Mucosa of rectum (tissue), 2 donors: Measurements from ENCODE around the gene SHPK.
"Not testable (repeated sequence)": the region's sequence is repeated elsewhere in the genome, so short reads cannot be mapped to it uniquely, and the experiment has no call there.

Experiments used
- H3K27ac ChIP-seq, 2 donors: one replicate each; pipeline ENCODE4 v1.7.0; 2013; ENCODE audit warnings: inconsistent platforms in 2 of 2, low read depth in 2 of 2, low read length in 2 of 2
- H3K27me3 ChIP-seq, 2 donors: one replicate each; pipeline ENCODE4 v1.7.0; 2013; ENCODE audit warnings: low read length in 2 of 2; ENCODE audit not compliant: control insufficient read depth in 2 of 2, insufficient read depth in 2 of 2
- H3K36me3 ChIP-seq, 2 donors: one replicate each; pipeline ENCODE4 v1.7.0; 2013; ENCODE audit warnings: low read length in 2 of 2; ENCODE audit not compliant: control insufficient read depth in 2 of 2, insufficient read depth in 2 of 2
- H3K4me1 ChIP-seq, 2 donors: one replicate each; pipeline ENCODE4 v1.7.0; 2013; ENCODE audit warnings: low read length in 2 of 2, mild to moderate bottlenecking in 1 of 2; ENCODE audit not compliant: control insufficient read depth in 2 of 2, insufficient read depth in 2 of 2
- H3K4me3 ChIP-seq, 2 donors: one replicate each; pipeline ENCODE4 v1.7.0; 2013; ENCODE audit warnings: low read length in 2 of 2
- H3K9ac ChIP-seq, 2 donors: one replicate each; pipeline ENCODE4 v1.7.0; 2013; ENCODE audit warnings: low read length in 2 of 2, low read depth in 1 of 2, mild to moderate bottlenecking in 1 of 2
- H3K9me3 ChIP-seq, 2 donors: one replicate each; pipeline ENCODE4 v1.7.0; 2013; ENCODE audit warnings: low read length in 2 of 2; ENCODE audit not compliant: control insufficient read depth in 2 of 2
- donor health status: healthy.
- donor health status: Normal muscosa, but diverticular disease.

SHPK gene

DNA sequence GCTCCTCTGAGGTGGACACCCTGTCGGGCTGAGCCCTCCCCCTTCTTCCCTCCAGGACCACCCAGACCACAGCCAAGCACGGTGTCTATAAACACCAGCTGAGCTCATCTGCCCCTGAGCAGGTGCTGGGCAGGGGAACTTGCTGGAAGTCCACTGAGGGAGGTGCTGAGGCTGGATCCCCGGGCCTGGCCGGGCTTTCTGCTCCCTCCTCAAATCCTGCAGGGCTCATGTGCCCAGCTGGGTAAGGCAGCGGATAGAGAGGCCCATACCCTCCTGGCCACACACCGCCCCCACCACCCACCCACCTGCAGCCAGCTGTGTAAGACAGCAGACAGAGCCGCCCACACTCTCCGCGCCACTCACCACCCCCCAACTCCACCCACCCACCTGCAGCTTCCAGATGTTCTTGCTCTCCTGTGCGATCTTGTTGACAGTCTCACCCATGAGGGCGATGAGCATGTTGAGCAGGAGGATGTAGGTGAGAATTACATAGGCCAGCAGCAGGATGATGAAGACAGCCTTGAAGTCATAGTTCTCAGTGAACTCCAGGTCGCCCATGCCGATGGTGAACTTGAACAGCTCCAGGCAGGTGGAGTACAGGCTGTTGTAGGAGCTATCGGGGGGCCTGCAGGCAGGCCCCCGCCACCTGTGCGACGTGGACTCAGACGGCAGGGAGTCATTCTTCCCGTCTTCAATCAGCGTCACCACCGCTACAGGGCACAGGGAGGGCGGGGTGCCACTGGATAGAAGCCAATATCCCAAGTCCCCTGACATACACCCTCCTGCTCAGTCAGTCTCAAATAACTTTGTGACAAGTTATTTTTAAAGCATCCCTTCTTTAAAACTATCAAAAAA lies 62.6 kb downstream of the SHPK start:
- Histone ChIP-seq H3K27me3 (no peaks in the 10 kb centered on the region), H3K4me1 (no peaks in the 10 kb centered on the region), H3K4me3 (no peak overlapping the region), H3K9ac (no peak overlapping the region), H3K9me3 (no peaks in the 10 kb centered on the region), H3K36me3 (peaks cover 16 to 22% of the 10 kb centered on the region in 2 donors), H3K27ac (no peak overlapping the region)

DNA sequence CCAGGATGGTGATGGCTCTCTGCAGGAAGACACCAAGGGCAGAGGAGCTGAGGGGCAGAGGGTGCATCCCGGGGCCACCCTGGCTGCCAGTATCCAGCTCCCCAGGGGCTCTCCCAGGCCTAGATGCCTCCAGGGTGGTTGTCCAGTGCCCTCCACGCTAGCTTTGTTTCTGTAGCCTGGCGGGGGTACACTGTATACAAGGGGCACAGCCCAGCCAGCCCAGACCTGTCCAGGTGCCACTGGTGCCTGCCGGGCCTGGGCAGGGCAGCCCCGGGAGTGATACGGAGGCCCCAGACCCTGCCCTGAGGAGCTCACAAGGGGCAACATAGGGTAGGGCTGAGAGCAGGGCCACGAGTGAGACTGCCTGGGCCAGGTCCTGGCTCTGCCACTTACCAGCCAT lies 63.8 kb downstream of the SHPK start:
- H3K9me3 ChIP-seq: no peaks in the 10 kb centered on the region
- H3K4me1 ChIP-seq: no peaks in the 10 kb centered on the region
- no peak overlapping the region for H3K4me3 ChIP-seq
- H3K9ac ChIP-seq: no peak overlapping the region
- no peaks in the 10 kb centered on the region for H3K27me3 ChIP-seq
- H3K36me3 ChIP-seq: peaks cover 17 to 18% of the 10 kb centered on the region in 2 donors
- H3K27ac ChIP-seq: no peak overlapping the region

DNA sequence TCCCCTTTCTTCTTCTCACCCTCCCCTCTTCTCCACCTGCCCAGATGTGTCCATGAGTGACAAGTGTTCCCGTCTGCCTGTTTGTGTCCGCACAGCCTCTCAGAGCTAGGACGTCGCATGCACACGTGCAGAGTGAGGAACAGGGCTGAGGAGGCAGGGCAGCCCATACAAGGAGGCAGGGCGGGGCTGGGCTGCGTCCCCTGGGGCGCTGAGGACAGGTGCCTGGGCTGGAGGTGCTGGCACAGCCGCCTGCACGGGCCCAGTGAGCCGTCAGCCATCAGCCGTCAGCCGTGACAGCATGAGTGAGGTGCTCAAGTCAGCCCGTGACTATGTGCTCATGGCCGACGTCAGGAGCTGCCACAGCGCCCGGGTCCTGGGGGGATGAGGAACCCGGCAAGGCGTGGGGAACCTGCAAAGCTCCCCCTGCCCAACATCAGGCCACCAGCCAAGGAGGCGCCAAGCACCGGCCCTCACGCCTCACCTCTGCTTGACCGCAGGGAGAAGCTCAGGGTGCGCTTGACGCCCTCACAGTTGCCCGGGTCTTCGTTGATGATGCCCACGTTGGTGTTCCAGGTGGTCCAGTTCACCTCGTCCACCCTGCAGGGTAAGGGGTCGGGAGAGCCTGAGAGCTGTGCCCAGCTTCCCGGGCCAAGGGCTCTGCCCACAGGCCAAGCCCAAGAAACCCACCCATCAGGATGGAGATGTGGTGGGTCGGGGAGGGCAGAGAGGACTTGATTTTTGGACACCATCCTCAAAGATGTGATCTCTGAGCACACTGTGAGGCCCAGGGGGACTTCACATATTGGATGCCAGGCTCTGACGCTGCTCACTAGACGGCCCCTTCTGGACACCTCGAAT lies 64.8 kb downstream of the SHPK start:
- H3K27me3 ChIP-seq: no peaks in the 10 kb centered on the region
- H3K36me3 ChIP-seq: peaks cover 17 to 19% of the 10 kb centered on the region in 2 donors
- no peak overlapping the region for H3K9ac ChIP-seq
- no peaks in the 10 kb centered on the region for H3K4me1 ChIP-seq
- no peaks in the 10 kb centered on the region for H3K9me3 ChIP-seq
- H3K4me3 ChIP-seq: no peak overlapping the region
- no peak overlapping the region for H3K27ac ChIP-seq

DNA sequence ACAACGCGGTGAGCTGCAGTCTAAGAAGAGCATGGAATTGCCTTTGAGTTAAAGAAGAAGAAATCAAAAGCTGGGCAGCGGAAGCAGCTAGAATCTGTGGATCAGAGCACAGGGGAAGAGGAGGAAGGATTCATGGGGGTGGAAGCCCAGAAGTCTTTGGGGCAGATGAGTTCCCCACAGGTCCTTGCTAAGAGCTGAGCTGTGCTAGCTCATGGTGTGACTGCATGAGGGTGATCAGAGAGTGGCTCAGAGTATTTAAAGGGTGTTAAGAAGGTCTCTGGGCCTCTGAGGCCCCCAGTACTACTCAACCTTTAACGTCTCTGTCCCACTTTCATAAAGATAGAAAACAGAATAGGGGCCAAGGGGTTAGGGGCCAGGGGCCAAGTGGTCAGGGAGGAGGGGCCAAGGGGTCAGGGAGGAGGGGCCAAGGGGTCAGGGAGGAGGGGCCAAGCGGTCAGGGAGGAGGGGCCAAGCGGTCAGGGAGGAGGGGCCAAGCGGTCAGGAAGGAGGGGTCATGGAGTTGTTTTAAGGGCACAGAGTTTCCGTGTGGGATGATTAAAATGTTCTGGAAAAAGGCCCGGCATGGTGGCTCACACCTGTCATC lies 66.4 kb downstream of the SHPK start:
- Histone ChIP-seq H3K27me3 (no peaks in the 10 kb centered on the region), H3K4me1 (no peaks in the 10 kb centered on the region), H3K36me3 (peaks cover 17 to 24% of the 10 kb centered on the region in 2 donors), H3K9me3 (no peaks in the 10 kb centered on the region), H3K27ac (no peak overlapping the region), H3K9ac (no peak overlapping the region), H3K4me3 (no peak overlapping the region)

DNA sequence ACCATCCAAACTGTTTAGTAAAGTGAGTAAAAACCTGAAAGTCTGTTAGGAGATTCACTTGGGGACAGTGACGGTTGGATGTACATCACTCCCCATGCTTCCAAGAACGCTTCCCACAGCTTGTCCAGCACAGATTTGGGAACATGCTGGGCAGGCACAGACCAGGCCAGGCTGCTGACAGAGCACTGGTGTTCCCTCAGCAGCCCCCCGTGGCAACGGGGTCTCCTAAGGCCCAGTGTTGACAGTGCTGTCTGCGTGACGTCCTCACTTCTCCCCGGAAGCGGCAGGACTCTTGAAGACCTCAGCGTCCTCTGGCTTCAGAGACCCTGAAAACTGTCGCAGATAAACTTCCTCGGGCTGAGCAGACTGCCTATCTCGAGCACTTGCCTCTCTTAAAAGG lies 69.5 kb downstream of the SHPK start:
- no peaks in the 10 kb centered on the region for H3K4me1 ChIP-seq
- no peaks in the 10 kb centered on the region for H3K9me3 ChIP-seq
- H3K27ac ChIP-seq: no peak overlapping the region
- no peaks in the 10 kb centered on the region for H3K27me3 ChIP-seq
- no peak overlapping the region for H3K4me3 ChIP-seq
- H3K9ac ChIP-seq: no peak overlapping the region
- H3K36me3 ChIP-seq: peaks cover 10 to 18% of the 10 kb centered on the region in 2 donors

DNA sequence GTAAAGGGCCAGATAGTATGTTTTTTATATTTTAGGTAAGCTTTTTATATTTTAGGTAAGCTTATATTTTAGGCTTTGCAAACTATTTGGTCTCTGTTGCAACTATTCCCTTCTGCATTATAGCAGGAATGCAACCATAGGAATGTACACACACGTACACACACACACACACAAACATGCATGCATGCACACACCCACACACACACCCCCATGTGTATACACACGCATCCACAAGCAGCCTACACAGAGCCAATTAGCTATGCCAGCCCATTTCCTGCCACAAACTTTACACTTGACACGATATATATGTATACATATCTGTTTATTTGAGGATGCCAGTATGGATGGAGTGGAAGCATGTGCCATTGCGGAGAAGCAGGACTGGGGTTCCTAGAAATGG lies 70.9 kb downstream of the SHPK start:
- Histone ChIP-seq H3K4me1 (no peaks in the 10 kb centered on the region), H3K36me3 (peaks cover 4 to 12% of the 10 kb centered on the region in 2 donors), H3K4me3 (no peak overlapping the region), H3K27ac (no peak overlapping the region), H3K9ac (no peak overlapping the region), H3K27me3 (no peaks in the 10 kb centered on the region), H3K9me3 (no peaks in the 10 kb centered on the region)

DNA sequence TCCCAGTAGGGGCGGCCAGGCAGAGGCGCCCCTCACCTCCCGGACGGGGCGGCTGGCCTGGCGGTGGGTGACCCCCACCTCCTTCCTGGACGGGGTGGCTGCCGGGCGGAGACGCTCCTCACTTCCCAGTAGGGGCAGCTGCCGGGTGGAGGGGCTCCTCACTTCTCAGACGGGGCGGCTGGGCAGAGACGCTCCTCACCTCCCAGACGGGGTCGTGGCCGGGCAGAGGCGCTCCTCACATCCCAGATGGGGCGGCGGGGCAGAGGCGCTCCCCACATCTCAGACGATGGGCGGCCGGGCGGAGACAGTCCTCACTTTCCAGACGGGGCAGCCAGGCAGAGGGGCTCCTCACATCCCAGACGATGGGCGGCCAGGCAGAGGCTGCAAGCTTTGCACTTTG lies 71.8 kb downstream of the SHPK start:
- H3K4me1 ChIP-seq, H3K9ac ChIP-seq, H3K9me3 ChIP-seq, H3K27me3 ChIP-seq, H3K4me3 ChIP-seq, H3K27ac ChIP-seq: not testable (repeated sequence)
- H3K36me3 ChIP-seq: peaks cover 4 to 12% of the 10 kb centered on the region in 2 donors

DNA sequence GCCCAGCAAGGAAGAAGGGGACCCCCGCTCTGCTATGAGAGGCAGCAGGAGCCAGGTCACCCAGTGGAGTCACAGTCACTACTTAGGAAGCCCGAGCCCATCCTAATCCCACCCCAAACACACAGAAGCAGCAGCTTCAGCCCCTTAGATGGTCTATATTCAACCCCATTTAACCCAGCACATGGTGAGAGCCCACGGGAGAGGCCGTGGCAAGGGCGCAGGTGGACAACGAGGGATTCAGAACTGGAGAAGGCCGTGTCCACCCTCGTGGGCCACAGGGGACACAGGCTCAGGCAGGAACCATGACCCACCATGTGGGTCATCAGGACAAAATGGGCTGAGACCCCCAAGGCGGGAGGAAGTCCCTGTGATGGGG lies 76.8 kb downstream of the SHPK start:
- Histone ChIP-seq H3K9ac (peak overlapping the region in 1 of 2 donors; percentile 41), H3K9me3 (no peaks in the 10 kb centered on the region), H3K27ac (peak overlapping the region; percentile 34 to 84), H3K4me3 (peak overlapping the region in 1 of 2 donors; percentile 41), H3K4me1 (peaks cover 0 to 13% of the 10 kb centered on the region in 2 donors), H3K27me3 (no peaks in the 10 kb centered on the region), H3K36me3 (no peaks in the 10 kb centered on the region)

DNA sequence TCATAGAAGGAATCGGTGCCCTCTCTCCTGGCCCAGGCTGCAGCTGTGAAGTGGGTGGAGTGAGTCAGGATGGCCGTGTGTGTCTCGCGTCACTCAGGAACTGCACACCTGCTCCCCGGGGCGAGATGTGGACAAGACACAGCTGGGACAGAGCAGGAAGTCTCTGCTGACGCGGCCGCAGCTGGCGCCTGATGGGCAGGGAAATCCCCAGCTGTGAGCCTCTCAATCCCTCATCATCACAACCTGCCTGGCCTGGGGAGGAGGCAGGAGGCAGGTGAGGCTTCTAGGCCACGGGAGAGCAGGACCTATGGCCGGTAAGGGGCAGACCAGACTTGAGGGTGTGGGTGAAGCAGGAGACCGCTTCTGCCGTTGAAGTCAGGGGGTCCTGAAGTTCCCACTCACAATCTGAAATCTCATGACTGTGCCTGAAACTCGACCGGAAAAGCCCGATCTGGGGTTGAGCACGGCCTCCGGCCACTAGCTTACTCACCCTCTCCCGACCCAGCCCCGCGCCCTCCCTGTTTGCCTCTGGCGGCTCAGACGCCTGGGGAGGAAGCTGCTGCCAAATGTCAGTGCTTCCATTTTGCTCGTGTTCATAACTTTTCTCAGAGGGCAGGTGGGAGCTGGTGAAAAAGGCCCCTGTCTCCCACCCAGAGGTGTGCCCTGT lies 77.3 kb downstream of the SHPK start:
- H3K4me3 ChIP-seq: peak overlapping the region in 1 of 2 donors; percentile 41
- H3K9me3 ChIP-seq: no peaks in the 10 kb centered on the region
- peak overlapping the region in 1 of 2 donors; percentile 41 for H3K9ac ChIP-seq
- H3K36me3 ChIP-seq: no peaks in the 10 kb centered on the region
- peaks cover 0 to 13% of the 10 kb centered on the region in 2 donors for H3K4me1 ChIP-seq
- H3K27me3 ChIP-seq: no peaks in the 10 kb centered on the region
- H3K27ac ChIP-seq: peak overlapping the region; percentile 69 to 84
